A549 treated with AZD2906 at 1 μM for 4 hours (cell line): ENCODE measurements around the gene PSTPIP2. TPM values are rescaled to one million over a fixed set of nuclear protein-coding genes. Genes with fewer than 3 reads are reported as not detected.

ENCODE experiments used
- total RNA-seq: library from RNA; stranded (reverse); fragments of 200-300 nt; extraction: Qiagen RNA extraction; gene quantifications from 5 replicates; pipeline ENCODE4 v1.2.3, GENCODE V29; 2022

PSTPIP2 gene
- total RNA-seq: 0.16 to 0.31 TPM (median 0.21 TPM) in 5 replicates

GRCh38 chr18:46071653-46072375 is at the start of gene PSTPIP2:
Gene PSTPIP2 (minus strand): TSS chr18:46072260. CDS start chr18:46072188, 72 bp downstream.

GRCh38 chr18:46104128-46104911 is 32.3 kb upstream of the PSTPIP2 start, which contains the start of gene HAUS1:
Gene HAUS1 (plus strand): TSS chr18:46104385. CDS start chr18:46104412, 27 bp downstream.

GRCh38 chr18:46097801-46098615 is 25.9 kb upstream of the PSTPIP2 start, which contains the start of gene ATP5F1A:
Gene ATP5F1A (minus strand): TSS chr18:46098296. CDS start chr18:46098231, 65 bp downstream.

GRCh38 chr18:45967007-45967706 is 104.9 kb downstream of the PSTPIP2 start, which contains the start of gene EPG5:
Gene EPG5 (minus strand): TSS chr18:45967329. CDS start chr18:45967239, 90 bp downstream.

Other genes starting within 250 kb of the PSTPIP2 start
- gene SIGLEC15, start 246.6 kb downstream of the PSTPIP2 start, total RNA-seq: 0.03 to 0.06 TPM in 2 of 5 replicates, not detected in the others
- 3.7 to 4.5 TPM (median 3.9 TPM) in 5 replicates for gene EPG5, start 104.9 kb downstream of the PSTPIP2 start, total RNA-seq
- 302 to 341 TPM (median 312 TPM) in 5 replicates for gene ATP5F1A, start 26.0 kb upstream of the PSTPIP2 start, total RNA-seq
- gene HAUS1, start 32.1 kb upstream of the PSTPIP2 start, total RNA-seq: 32.2 to 49.7 TPM (median 35.1 TPM) in 5 replicates